Retinal pigment epithelial cell (primary cell): Measurements from ENCODE around the gene SLIT1.

Experiments
- DNase-seq: peaks from one replicate; pipeline ENCODE4 v3.0.0-alpha.2; 2010; ENCODE audit warnings: low read depth
- H3K4me3 ChIP-seq: 2 replicates; pipeline ENCODE4 v1.5.1; 2011; ENCODE audit warnings: mild to moderate bottlenecking, low read length, control low read depth, moderate library complexity
- CTCF ChIP-seq: conservative IDR thresholded peaks from 2 replicates; pipeline ENCODE4 v1.5.1; 2011; ENCODE audit warnings: low read depth, low read length, control low read depth, inconsistent platforms

The SLIT1 gene

GRCh38 chr10:97215619-97216260, 30.0 kb upstream of the SLIT1 start:
- no peak for TF ChIP-seq CTCF

DNA sequence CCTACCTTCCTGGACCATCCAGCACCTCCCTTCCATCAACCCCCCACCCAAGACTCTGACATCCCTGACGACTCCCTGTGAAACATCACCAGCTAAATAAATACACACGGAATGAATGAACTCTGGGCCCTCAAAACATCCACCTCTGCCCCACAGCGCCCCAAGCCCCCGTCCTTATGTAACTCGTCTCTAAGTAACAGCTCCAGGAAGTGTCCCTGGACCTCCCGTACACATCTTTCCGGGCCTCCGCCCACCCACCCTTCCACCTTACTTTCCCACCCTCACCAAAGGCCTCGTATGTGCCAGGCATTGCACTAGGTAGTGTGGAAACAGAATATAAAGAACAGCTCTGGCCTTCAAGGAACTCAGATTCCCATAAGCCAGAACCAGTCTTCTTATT, 27.7 kb upstream of the SLIT1 start:
- TF ChIP-seq CTCF, result no peak
- H3K4me3 ChIP-seq, result no peak overlapping the region
- DNase-seq, result no peak

More at GRCh38 chr10:97215619-97216260, 30.0 kb upstream of the SLIT1 start:
- H3K4me3 ChIP-seq, result no peak overlapping the region
- DNase-seq, result no peak

DNA sequence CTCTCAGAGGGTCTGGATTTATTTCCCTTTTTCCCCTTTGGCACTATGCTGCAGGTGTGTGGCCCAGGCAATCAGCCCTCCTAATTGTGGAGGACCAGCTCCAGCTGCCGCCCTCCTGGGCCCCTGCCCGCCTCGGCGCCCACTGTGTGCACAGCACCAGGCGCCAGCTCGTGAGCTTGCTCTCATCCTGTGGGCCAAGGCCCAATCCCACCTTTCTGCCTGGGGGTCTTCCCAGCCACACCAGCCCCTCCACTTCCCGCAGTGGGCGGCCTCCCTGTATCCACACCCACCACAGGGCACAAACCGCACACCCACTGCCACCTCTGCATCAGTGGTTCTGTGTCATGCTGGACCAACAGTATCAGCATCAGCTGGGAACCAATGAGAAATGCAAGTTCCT, 25.5 kb upstream of the SLIT1 start:
- no peak overlapping the region for H3K4me3 ChIP-seq
- no peak for TF ChIP-seq CTCF
- DNase-seq, result no peak

- TF ChIP-seq CTCF, result peak; percentile 96
- peak; percentile 20 for DNase-seq
- H3K4me3 ChIP-seq, result no peak overlapping the region
Observed at GRCh38 chr10:97210543-97210960, 24.8 kb upstream of the SLIT1 start.

- no peak for TF ChIP-seq CTCF
- no peak for DNase-seq
- H3K4me3 ChIP-seq, result no peak overlapping the region
Observed at GRCh38 chr10:97207756-97208346, 22.1 kb upstream of the SLIT1 start.

- no peak overlapping the region for H3K4me3 ChIP-seq
- no peak for TF ChIP-seq CTCF
- no peak for DNase-seq
Observed at GRCh38 chr10:97207131-97207530, 21.4 kb upstream of the SLIT1 start.
